Activated naive CD4-positive, alpha-beta T cell treated with anti-CD3 and anti-CD28 coated beads, Interleukin-2, amount 50 U/mL, for 72 hours (primary cell): Measurements from ENCODE around the gene PLVAP. TPM values are rescaled to one million over a fixed set of nuclear protein-coding genes. Genes with fewer than 3 reads are reported as not detected.

ENCODE experiments used
- ATAC-seq, 2 donors: fragments of 150-1000 bp; cut with Tn5 transposase; 2 replicates each; pipeline ENCODE4 v1.10.0; 2021; ENCODE audit warnings: mild to moderate bottlenecking in 2 of 2, moderate library complexity in 2 of 2
- DNase-seq, 2 donors: peaks; one replicate each; pipeline ENCODE4 v3.0.0; 2021 to 2022; ENCODE audit warnings: low spot score in 2 of 2
- H3K27ac Mint-ChIP-seq, 2 donors: one replicate each; pipeline ENCODE4 v1.8.0; 2022; ENCODE audit warnings: mild to moderate bottlenecking in 2 of 2, mixed read lengths in 2 of 2
- H3K36me3 Mint-ChIP-seq, 2 donors: one replicate each; pipeline ENCODE4 v1.8.0; 2022; ENCODE audit warnings: mixed read lengths in 2 of 2
- H3K9me3 Mint-ChIP-seq, 2 donors: one replicate each; pipeline ENCODE4 v1.8.0; 2022; ENCODE audit warnings: mixed read lengths in 2 of 2
- total RNA-seq, 2 donors: library from RNA; stranded (reverse); gene quantifications; one replicate each; pipeline ENCODE4 v1.2.3, GENCODE V29; 2022

Gene PLVAP
- total RNA-seq, 2 donors from 2014 or later, result 0.20 TPM; not detected in 1

- no peak for DNase-seq
- Mint-ChIP-seq H3K36me3 (peaks cover 0 to 5% of the 10 kb centered on the region in 2 donors), H3K27ac (peak overlapping the region; percentile 7 to 44), H3K9me3 (no peaks in the 10 kb centered on the region)
- peak in 1 of 2 donors; percentile 12 for ATAC-seq
Measured at GRCh38 chr19:17321655-17322489, 55.3 kb downstream of the PLVAP start.

- no peaks in the 10 kb centered on the region for H3K9me3 Mint-ChIP-seq
- no peak for ATAC-seq
- DNase-seq, result no peak
Measured at GRCh38 chr19:17320435-17320834, 56.7 kb downstream of the PLVAP start.

GRCh38 chr19:17319473-17320238 is 57.5 kb downstream of the PLVAP start:
- no peak for ATAC-seq
- H3K27ac Mint-ChIP-seq, result peak overlapping the region in 1 of 2 donors; percentile 44
- DNase-seq, result no peak
- H3K9me3 Mint-ChIP-seq, result no peaks in the 10 kb centered on the region
- peaks cover 7 to 10% of the 10 kb centered on the region in 2 donors for H3K36me3 Mint-ChIP-seq

More at GRCh38 chr19:17320435-17320834, 56.7 kb downstream of the PLVAP start:
- Mint-ChIP-seq H3K36me3 (peaks cover 7 to 10% of the 10 kb centered on the region in 2 donors), H3K27ac (no peak overlapping the region)

- ATAC-seq (no peak), DNase-seq (no peak)
- no peaks in the 10 kb centered on the region for H3K9me3 Mint-ChIP-seq
- peaks cover 7 to 10% of the 10 kb centered on the region in 2 donors for H3K36me3 Mint-ChIP-seq
- peak overlapping the region in 1 of 2 donors; percentile 44 for H3K27ac Mint-ChIP-seq
Measured at GRCh38 chr19:17318966-17319365, 58.2 kb downstream of the PLVAP start.

- no peak for DNase-seq
- Mint-ChIP-seq H3K36me3 (peaks cover 13 to 17% of the 10 kb centered on the region in 2 donors), H3K27ac (no peak overlapping the region), H3K9me3 (no peaks in the 10 kb centered on the region)
- ATAC-seq, result no peak
Measured at GRCh38 chr19:17314007-17314593, 63.0 kb downstream of the PLVAP start.

GRCh38 chr19:17312189-17313113 is 64.7 kb downstream of the PLVAP start:
- Mint-ChIP-seq H3K36me3 (peaks cover 13 to 17% of the 10 kb centered on the region in 2 donors), H3K9me3 (no peaks in the 10 kb centered on the region), H3K27ac (peak overlapping the region in 1 of 2 donors; percentile 89)
- DNase-seq (no peak), ATAC-seq (no peak)

- H3K27ac Mint-ChIP-seq, result peak overlapping the region; percentile 6 to 89
- ATAC-seq (no peak), DNase-seq (no peak)
- peaks cover 13 to 17% of the 10 kb centered on the region in 2 donors for H3K36me3 Mint-ChIP-seq
- no peaks in the 10 kb centered on the region for H3K9me3 Mint-ChIP-seq
Measured at GRCh38 chr19:17311455-17312188, 65.5 kb downstream of the PLVAP start.

GRCh38 chr19:17309965-17310461 is 67.1 kb downstream of the PLVAP start:
- Mint-ChIP-seq H3K36me3 (peaks cover 6 to 16% of the 10 kb centered on the region in 2 donors), H3K27ac (peak overlapping the region; percentile 89 to 93), H3K9me3 (no peaks in the 10 kb centered on the region)
- DNase-seq (no peak), ATAC-seq (no peak)

GRCh38 chr19:17309198-17309964 is 67.8 kb downstream of the PLVAP start, which contains the start of gene DDA1:
TSS of gene DDA1 (plus strand) at chr19:17309563. CDS start at chr19:17309655, 92 bp downstream.
- H3K9me3 Mint-ChIP-seq, result no peaks in the 10 kb centered on the region
- peaks cover 6 to 16% of the 10 kb centered on the region in 2 donors for H3K36me3 Mint-ChIP-seq
- ATAC-seq, result peak; percentile 79 to 87

GRCh38 chr19:17307876-17308377 is 69.2 kb downstream of the PLVAP start:
- DNase-seq (no peak), ATAC-seq (no peak)
- H3K9me3 Mint-ChIP-seq, result no peaks in the 10 kb centered on the region
- peaks cover 6 to 16% of the 10 kb centered on the region in 2 donors for H3K36me3 Mint-ChIP-seq
- H3K27ac Mint-ChIP-seq, result peak overlapping the region; percentile 16 to 92

More at GRCh38 chr19:17309198-17309964, 67.8 kb downstream of the PLVAP start, which contains the start of gene DDA1:
- H3K27ac Mint-ChIP-seq, result peak within 1 kb of the TSS; percentile 89 to 93
- DNase-seq, result peak; percentile 97 to 99

- Mint-ChIP-seq H3K27ac (peak overlapping the region; percentile 92 to 93), H3K36me3 (peaks cover 6 to 12% of the 10 kb centered on the region in 2 donors), H3K9me3 (no peaks in the 10 kb centered on the region)
- no peak for DNase-seq
- no peak for ATAC-seq
Measured at GRCh38 chr19:17306285-17306714, 70.8 kb downstream of the PLVAP start.

GRCh38 chr19:17305517-17306284 is 71.4 kb downstream of the PLVAP start, which contains the start of gene MRPL34:
TSS of gene MRPL34 (plus strand) at chr19:17305872. CDS start at chr19:17305893, 21 bp downstream.
- Mint-ChIP-seq H3K36me3 (peaks cover 6 to 12% of the 10 kb centered on the region in 2 donors), H3K27ac (peak within 1 kb of the TSS; percentile 92 to 93)
- peak; percentile 70 to 72 for ATAC-seq

GRCh38 chr19:17305216-17305516 is 72.0 kb downstream of the PLVAP start:
- ATAC-seq (no peak), DNase-seq (no peak)
- no peaks in the 10 kb centered on the region for H3K9me3 Mint-ChIP-seq
- H3K36me3 Mint-ChIP-seq, result peaks cover 4 to 8% of the 10 kb centered on the region in 2 donors
- peak overlapping the region in 1 of 2 donors; percentile 92 for H3K27ac Mint-ChIP-seq

More at GRCh38 chr19:17305517-17306284, 71.4 kb downstream of the PLVAP start, which contains the start of gene MRPL34:
- peak; percentile 91 to 99 for DNase-seq
- H3K9me3 Mint-ChIP-seq, result no peaks in the 10 kb centered on the region
